Thyroid gland (tissue), 4 donors: Measurements from ENCODE around the gene ABHD18.

ENCODE experiments used
- CTCF ChIP-seq, 6 experiments: fragments of 200-600 bp in 3 of 6; fragments of 450-650 bp in 3 of 6; sonication (generic) in 3 of 6; IDR thresholded peaks; one replicate each; pipeline ENCODE4 v1.5.1; 2016 to 2019; ENCODE audit warnings: antibody characterized with exemption in 6 of 6, mild to moderate bottlenecking in 2 of 6, inconsistent platforms in 1 of 6, moderate library complexity in 1 of 6
- POLR2A ChIP-seq, 2 donors: fragments of 450-650 bp; IDR thresholded peaks; one replicate each; pipeline ENCODE4 v1.6.1; 2017; ENCODE audit warnings: antibody characterized with exemption in 2 of 2, mild to moderate bottlenecking in 2 of 2, moderate library complexity in 1 of 2

GRCh38 chr4:127936974-127937373 is 28.2 kb upstream of the ABHD18 start:
- no peak for TF ChIP-seq POLR2A (IDR thresholded peaks at IDR 0.05)
- TF ChIP-seq CTCF (IDR thresholded peaks at IDR 0.05) = no peak
